Ishikawa (cell line): ENCODE data around the gene ACSL1.

Experiments used
- CEBPB ChIP-seq: IDR thresholded peaks from 2 replicates; pipeline ENCODE4 v1.6.1; 2012
- CREB1 ChIP-seq: IDR thresholded peaks from 2 replicates; pipeline ENCODE4 v1.6.1; 2012; ENCODE audit warnings: low read depth
- EGR1 ChIP-seq: IDR thresholded peaks from 2 replicates; pipeline ENCODE4 v1.6.1; 2012
- EP300 ChIP-seq: IDR thresholded peaks from 2 replicates; pipeline ENCODE4 v1.6.1; 2012; ENCODE audit warnings: borderline replicate concordance
- FOXM1 ChIP-seq: IDR thresholded peaks from 2 replicates; pipeline ENCODE4 v1.6.1; 2012; ENCODE audit warnings: low read depth, borderline replicate concordance
- MAX ChIP-seq: IDR thresholded peaks from 2 replicates; pipeline ENCODE4 v1.6.1; 2012
- NFIC ChIP-seq: IDR thresholded peaks from 2 replicates; pipeline ENCODE4 v1.6.1; 2012
- RAD21 ChIP-seq: IDR thresholded peaks from 2 replicates; pipeline ENCODE4 v1.6.1; 2012; ENCODE audit warnings: low read depth
- REST ChIP-seq: IDR thresholded peaks from 2 replicates; pipeline ENCODE4 v1.6.1; 2012; ENCODE audit warnings: low read depth, mild to moderate bottlenecking
- TAF1 ChIP-seq: IDR thresholded peaks from 2 replicates; pipeline ENCODE4 v1.6.1; 2012; ENCODE audit warnings: low read depth, mild to moderate bottlenecking
- TCF12 ChIP-seq: IDR thresholded peaks from 2 replicates; pipeline ENCODE4 v1.6.1; 2012; ENCODE audit warnings: low read depth
- TEAD4 ChIP-seq: IDR thresholded peaks from 2 replicates; pipeline ENCODE4 v1.6.1; 2012
- USF1 ChIP-seq: IDR thresholded peaks from 2 replicates; pipeline ENCODE4 v1.6.1; 2012
- YY1 ChIP-seq: IDR thresholded peaks from 2 replicates; pipeline ENCODE4 v1.6.1; 2012; ENCODE audit warnings: low read depth
- ZBTB7A ChIP-seq: IDR thresholded peaks from 2 replicates; pipeline ENCODE4 v1.6.1; 2012; ENCODE audit warnings: low read depth

Gene ACSL1

GRCh38 chr4:184722798-184723197 is 103.0 kb downstream of the ACSL1 start:
- TF ChIP-seq RAD21 (no peak), EP300 (no peak), ZBTB7A (no peak), TAF1 (no peak), CEBPB (no peak), TCF12 (no peak), FOXM1 (no peak), USF1 (no peak)

GRCh38 chr4:184721254-184721653 is 104.5 kb downstream of the ACSL1 start:
- TF ChIP-seq MAX = no peak
- TF ChIP-seq RAD21 = no peak
- no peak for TF ChIP-seq USF1
- TF ChIP-seq REST = no peak
- no peak for TF ChIP-seq CEBPB
- TF ChIP-seq TEAD4 = no peak

GRCh38 chr4:184719407-184719806 is 106.4 kb downstream of the ACSL1 start:
- TF ChIP-seq YY1 (no peak), ZBTB7A (no peak), NFIC (no peak), TAF1 (no peak), REST (no peak), USF1 (no peak), EGR1 (no peak), TEAD4 (no peak)

- no peak for TF ChIP-seq RAD21
- no peak for TF ChIP-seq NFIC
- TF ChIP-seq MAX = no peak
- TF ChIP-seq FOXM1 = no peak
- no peak for TF ChIP-seq ZBTB7A
- no peak for TF ChIP-seq TAF1
- no peak for TF ChIP-seq TCF12
- no peak for TF ChIP-seq USF1
- TF ChIP-seq REST = no peak
- TF ChIP-seq EGR1 = no peak
- no peak for TF ChIP-seq CREB1
- no peak for TF ChIP-seq EP300
- no peak for TF ChIP-seq YY1
- TF ChIP-seq TEAD4 = no peak
- no peak for TF ChIP-seq CEBPB
Measured at GRCh38 chr4:184715526-184715925, 110.2 kb downstream of the ACSL1 start.

- TF ChIP-seq REST = no peak
- TF ChIP-seq TEAD4 = no peak
- TF ChIP-seq TCF12 = no peak
- TF ChIP-seq RAD21 = no peak
- no peak for TF ChIP-seq MAX
- no peak for TF ChIP-seq CEBPB
- no peak for TF ChIP-seq TAF1
- no peak for TF ChIP-seq EGR1
- TF ChIP-seq FOXM1 = no peak
- TF ChIP-seq YY1 = no peak
Measured at GRCh38 chr4:184713887-184714286, 111.9 kb downstream of the ACSL1 start.
